ENCODE measurements around the gene IL17REL.

The IL17REL gene

DNA sequence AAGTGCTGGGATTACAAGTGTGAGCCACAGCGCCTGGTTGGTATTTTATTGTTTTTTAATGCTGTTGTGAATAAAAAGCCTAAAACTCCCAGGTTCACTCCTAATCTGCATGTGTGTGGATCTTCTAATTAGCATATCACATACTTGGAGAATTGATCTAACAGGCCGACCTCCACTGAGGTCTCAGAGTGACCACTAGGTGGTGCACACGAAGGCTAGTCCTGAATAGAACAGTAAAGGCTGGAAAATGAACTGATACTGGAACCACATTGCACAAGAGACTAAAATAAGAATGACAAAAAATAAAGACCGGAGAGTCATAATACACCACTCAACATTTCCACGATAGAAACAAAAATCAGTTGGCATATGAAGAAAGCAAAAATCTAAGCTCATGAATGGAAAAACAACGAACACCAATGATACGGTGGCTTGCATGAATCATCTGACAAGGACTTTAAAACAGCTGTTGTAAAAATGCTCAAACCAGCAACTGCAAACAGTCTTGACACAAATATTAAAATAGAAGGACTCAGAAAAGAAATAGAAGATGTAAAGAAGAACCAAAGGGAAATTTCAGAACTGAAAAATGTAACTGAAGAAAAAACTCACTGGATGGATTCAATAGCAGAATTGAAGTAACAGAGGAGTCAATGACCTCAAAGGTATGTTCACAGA, 32.8 kb downstream of the IL17REL start:
- TF ChIP-seq, protein P1, sequence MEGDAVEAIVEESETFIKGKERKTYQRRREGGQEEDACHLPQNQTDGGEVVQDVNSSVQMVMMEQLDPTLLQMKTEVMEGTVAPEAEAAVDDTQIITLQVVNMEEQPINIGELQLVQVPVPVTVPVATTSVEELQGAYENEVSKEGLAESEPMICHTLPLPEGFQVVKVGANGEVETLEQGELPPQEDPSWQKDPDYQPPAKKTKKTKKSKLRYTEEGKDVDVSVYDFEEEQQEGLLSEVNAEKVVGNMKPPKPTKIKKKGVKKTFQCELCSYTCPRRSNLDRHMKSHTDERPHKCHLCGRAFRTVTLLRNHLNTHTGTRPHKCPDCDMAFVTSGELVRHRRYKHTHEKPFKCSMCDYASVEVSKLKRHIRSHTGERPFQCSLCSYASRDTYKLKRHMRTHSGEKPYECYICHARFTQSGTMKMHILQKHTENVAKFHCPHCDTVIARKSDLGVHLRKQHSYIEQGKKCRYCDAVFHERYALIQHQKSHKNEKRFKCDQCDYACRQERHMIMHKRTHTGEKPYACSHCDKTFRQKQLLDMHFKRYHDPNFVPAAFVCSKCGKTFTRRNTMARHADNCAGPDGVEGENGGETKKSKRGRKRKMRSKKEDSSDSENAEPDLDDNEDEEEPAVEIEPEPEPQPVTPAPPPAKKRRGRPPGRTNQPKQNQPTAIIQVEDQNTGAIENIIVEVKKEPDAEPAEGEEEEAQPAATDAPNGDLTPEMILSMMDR (IDR thresholded peaks at IDR 0.05; ENCODE audit: low read depth, low read length) = peak; percentile 85
- DNase-seq = peak; percentile 56
- no peaks in the 10 kb centered on the region for H3K36me3 ChIP-seq
- H3K4me3 ChIP-seq (ENCODE audit: low read depth, low read length) = no peak overlapping the region
- H3K27me3 ChIP-seq = no peaks in the 10 kb centered on the region
- no peaks in the 10 kb centered on the region for H3K4me1 ChIP-seq
- peaks cover 3% of the 10 kb centered on the region; the same call in 1 of the 2 replicates for H3K9me3 ChIP-seq

DNA sequence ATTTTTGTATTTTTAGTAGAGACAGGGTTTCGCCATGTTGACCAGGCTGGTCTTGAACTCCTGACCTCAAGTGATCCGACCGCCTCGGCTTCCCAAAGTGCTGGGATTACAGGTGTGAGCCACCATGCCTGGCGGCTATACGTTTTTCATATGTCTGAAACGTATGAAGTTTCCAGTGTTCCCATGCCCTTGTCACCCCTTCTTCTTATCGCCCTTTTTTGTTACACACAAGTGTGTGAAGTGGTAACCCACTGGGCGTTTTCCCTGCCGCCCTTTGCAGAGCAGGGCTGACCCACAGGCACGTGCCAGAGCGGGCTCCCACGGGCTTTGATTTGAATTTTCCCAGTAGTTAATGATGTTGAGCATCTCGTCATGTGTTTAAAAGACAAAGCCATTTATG, 35.0 kb downstream of the IL17REL start:
- no peaks in the 10 kb centered on the region for H3K27me3 ChIP-seq
- H3K36me3 ChIP-seq = no peaks in the 10 kb centered on the region
- no peak overlapping the region for H3K4me3 ChIP-seq (ENCODE audit: low read depth, low read length)
- H3K4me1 ChIP-seq = no peaks in the 10 kb centered on the region
- H3K9me3 ChIP-seq = peaks cover 1% of the 10 kb centered on the region
- TF ChIP-seq, protein P1 (IDR thresholded peaks at IDR 0.05; ENCODE audit: low read depth, low read length) = no peak
- DNase-seq = no peak

DNA sequence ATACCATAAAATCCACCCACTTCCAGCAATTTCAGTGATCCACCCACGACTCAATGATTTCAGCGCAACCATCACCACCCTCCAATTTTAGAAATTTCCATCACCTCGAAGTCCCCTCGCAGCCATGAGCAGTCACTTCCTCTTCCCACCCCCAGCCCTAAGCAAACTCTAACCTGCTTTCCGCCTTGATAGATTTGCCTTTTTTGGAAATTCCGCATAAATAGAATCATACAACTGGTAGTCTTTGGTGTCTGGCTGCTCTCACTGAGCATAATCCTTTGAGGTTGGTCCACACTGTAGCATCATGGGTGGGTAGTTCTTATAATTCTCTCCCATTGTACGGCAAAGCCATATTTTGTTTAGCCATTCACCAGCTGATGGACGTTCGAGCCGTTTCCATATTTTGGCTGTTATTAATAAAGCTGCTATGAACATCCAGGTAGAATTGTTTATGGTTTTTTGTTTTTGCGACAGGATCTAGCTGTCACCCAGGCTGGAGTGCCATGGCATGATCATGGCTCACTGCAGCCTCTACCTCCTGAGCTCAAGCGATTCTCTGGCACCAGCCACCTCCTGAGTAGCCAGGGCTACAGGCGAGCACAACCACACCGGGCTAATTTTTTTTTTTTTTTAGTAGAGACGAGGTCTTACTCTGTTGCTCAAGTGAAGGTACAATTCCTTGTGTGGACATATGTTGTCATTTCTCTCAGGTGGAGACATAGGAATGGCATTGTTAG, 36.0 kb downstream of the IL17REL start:
- Histone ChIP-seq H3K27me3 (no peaks in the 10 kb centered on the region; the same call in 1 of the 2 replicates), H3K36me3 (no peaks in the 10 kb centered on the region), H3K9me3 (no peaks in the 10 kb centered on the region; the same call in 1 of the 2 replicates), H3K4me3 (ENCODE audit: low read depth, low read length) (no peak overlapping the region), H3K4me1 (no peaks in the 10 kb centered on the region)
- TF ChIP-seq, protein P1 (IDR thresholded peaks at IDR 0.05; ENCODE audit: low read depth, low read length) = no peak
- no peak for DNase-seq

DNA sequence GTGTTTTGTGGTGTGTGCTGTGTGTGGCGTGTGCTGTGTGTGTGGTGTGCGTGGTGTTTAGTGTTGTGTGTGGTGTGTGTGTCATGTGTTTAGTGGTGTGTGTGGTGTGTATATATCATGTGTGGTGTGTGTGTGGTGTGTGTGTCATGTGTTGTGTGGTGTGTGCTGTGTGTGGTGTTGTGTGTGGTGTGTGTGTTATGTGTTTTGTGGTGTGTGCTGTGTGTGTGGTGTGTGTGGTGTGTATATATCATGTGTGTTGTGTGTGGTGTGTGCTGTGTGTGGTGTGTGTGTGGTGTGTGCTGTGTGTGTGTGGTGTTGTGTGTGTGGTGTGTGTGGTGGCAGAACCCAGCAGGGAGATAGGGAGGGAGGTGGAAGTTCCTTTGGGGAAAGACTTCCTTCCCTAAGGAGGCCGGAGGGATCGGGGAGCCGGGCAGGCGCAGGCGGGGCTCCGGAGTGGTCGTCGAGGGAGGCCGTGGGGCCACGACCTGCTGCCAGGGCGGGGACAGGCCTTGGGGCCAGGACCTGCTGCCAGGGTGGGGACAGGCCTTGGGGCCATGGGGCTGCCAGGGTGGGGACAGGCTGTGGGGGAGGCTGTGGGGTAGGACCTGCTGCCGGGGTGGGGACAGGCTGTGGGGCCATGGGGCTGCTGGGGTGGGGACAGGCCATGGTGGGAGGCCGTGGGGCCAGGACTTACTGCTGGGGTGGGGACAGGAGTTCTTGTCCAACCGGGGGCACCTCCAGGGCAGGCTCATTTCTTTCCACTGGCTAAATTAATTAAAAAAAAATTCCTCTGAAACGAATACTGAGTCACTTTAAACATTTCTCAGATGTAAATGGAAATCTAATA, 36.8 kb downstream of the IL17REL start:
- Histone ChIP-seq H3K36me3 (no peaks in the 10 kb centered on the region), H3K27me3 (no peaks in the 10 kb centered on the region; the same call in 1 of the 2 replicates), H3K4me3 (ENCODE audit: low read depth, low read length) (no peak overlapping the region), H3K9me3 (no peaks in the 10 kb centered on the region; the same call in 1 of the 2 replicates), H3K4me1 (peaks cover 3% of the 10 kb centered on the region)
- TF ChIP-seq, protein P1 (IDR thresholded peaks at IDR 0.05; ENCODE audit: low read depth, low read length) = no peak
- DNase-seq = peak; percentile 28

DNA sequence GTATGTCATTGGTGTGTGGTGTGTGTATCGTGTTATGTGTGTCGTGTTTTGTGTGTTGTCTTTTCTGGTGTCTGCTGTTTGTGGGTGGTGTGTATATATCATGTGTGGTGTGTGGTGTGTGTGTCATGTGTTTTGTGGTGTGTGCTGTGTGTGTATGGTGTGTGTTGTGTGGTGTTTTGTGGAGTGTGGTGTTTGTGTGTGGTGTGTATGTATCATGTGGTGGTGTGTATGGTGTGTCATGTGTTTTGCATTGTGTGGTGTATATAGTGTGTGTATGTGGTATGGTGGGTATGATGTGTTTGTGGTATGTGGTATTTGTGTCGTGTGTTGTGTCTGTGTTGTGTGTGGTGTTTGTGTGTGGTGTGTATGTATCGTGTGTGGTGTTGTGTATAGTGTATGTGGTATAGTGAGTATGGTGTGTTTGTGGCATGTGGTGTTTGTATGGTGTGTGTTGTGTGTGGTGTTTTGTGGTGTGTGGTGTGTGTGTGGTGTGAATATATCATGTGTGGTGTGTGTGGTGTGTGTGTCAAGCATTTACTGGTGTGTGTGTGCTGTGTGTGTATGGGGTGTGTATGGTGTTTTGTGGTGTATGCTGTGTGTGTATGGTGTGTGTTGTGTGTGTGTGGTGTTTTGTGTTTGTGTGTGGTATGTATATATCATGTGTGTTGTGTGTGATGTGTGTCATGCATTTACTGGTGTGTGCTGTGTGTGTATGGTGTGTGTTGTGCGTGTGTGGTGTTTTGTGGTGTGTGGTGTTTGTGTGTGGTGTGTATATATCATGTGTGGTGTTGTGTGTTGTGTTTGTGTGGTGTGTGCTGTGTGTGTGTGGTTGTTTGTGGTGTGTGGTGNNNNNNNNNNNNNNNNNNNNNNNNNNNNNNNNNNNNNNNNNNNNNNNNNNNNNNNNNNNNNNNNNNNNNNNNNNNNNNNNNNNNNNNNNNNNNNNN, 39.3 kb downstream of the IL17REL start:
- Histone ChIP-seq H3K9me3 (no peaks in the 10 kb centered on the region; the same call in 1 of the 2 replicates), H3K4me1 (peaks cover 8% of the 10 kb centered on the region), H3K27me3 (no peaks in the 10 kb centered on the region; the same call in 1 of the 2 replicates), H3K36me3 (no peaks in the 10 kb centered on the region), H3K4me3 (ENCODE audit: low read depth, low read length) (no peak overlapping the region)
- DNase-seq = no peak
- TF ChIP-seq, protein P1 (IDR thresholded peaks at IDR 0.05; ENCODE audit: low read depth, low read length) = no peak
